ENCODE measurements around the gene FIG4.
"Not testable (repeated sequence)": the region's sequence is repeated elsewhere in the genome, so short reads cannot be mapped to it uniquely, and the experiment has no call there.

Gene FIG4

DNA sequence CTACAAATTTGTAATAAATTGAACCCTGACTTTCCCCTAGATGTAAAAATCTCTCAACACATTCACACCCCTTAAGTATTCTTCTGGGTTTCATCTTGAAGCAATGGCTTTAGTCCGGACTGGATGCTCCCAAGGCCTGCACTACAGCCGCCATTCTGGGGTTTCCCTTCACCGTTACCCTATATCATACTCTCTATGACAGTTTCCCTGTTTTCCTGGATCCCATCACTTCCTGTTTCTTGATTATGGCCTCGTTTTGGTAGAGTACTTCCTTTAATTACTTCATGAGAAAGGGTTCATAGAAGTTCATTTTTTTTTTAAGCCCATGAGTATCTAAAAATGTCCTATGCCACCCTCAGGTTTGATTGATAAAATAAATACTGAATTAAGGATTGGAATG is 11.7 kb downstream of the FIG4 start:
- no peak for DNase-seq (ENCODE audit: low read depth in 2 of 2)

DNA sequence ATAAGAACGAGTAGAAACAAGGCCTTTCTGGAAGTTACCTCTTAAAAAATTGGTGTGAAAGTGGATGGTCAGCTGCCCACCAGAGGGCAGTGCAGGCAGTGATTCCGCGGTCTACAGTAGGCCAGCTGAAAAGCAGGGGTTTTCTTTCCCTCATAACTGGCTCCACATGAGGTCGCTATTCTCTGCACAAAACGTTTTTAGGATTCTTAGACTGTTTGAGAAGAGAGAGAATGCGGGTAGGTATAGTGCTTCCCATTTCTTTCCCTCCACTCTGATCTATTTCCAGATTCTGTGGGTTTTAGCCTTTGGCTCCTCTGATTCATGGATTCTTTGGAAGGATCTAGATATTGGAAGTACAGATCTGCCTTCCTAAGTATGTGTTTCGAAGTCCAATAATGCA is 14.2 kb downstream of the FIG4 start:
- peak; percentile 60 to 62 for DNase-seq (ENCODE audit: low read depth in 2 of 2)

DNA sequence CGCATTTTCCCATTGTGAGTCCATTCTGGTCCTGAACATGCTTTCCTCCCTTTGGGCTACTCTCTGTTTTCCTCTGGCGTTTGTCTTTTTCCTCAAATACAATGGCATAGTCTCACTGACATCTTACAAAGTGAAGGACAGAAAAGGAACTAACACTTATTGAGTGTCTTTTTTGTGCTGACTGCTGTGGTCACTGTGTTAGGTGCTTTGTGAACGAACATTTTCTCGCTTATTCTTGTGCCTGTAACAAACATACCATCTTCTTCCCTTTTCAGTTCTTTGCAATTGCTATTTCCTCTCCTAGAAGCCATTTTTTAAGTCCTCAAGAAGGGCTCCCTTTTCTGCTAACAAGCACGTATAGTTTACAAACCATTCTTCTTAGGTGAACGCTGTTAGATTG is 15.4 kb downstream of the FIG4 start:
- DNase-seq (ENCODE audit: low read depth in 2 of 2) = no peak

DNA sequence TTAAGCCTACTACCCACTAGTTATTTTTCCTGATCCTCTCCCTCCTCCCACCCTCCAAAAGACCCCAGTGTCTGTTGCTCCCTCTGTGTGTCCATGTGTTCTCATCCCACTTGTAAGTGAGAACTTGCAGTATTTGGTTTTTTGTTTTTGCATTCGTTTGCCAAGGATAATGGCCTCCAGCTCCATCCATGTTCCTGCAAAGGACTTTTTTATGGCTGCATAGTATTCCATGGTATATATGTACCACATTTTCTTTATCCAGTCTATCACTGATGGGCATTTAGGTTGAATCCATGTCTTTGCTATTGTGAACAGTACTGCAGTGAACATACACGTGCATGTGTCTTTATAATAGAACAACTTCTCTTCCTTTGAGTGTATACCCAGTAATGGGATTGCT is 17.0 kb downstream of the FIG4 start:
- DNase-seq (ENCODE audit: low read depth in 2 of 2) = not testable (repeated sequence)

DNA sequence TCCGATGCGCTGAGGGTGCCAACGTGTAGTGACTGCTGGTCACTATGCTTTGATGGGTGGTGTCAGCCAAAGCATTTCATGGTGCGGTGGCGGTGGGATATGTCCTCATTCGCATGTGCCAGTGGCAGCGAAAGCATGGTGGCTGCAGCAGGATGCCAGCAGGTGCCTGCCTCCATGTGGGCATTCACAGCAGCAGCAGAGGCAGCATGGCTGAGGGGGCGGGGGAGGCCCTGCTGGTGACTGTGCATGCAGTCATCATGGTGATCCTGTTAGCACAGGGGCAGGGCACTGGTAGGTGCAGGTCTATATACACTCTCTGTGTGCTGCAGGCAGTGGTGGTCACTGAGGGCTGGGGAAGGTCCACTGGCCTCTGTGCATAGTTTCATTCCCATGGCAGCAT is 22.0 kb downstream of the FIG4 start:
- no peak for DNase-seq (ENCODE audit: low read depth in 2 of 2)

DNA sequence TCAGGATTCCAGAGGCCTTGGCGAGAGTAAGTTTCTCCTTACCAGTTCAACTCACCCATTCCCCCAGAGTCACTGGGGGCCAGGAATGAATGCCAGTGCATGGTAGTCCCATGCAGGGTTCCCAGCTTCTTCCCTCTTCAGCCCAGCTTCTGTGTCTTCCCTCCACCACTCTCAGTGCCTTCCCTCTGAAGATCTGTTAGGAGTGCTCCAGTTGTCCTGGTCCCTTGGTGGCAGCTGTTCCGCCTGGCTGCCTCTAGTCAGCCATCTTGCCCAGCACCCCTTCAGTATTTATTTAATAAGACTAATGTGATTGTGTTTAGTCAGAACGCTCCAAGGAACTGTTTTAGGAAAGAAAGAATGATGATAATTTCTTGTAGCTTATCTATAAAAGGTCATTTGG is 23.1 kb downstream of the FIG4 start:
- DNase-seq (ENCODE audit: low read depth in 2 of 2) = no peak

DNA sequence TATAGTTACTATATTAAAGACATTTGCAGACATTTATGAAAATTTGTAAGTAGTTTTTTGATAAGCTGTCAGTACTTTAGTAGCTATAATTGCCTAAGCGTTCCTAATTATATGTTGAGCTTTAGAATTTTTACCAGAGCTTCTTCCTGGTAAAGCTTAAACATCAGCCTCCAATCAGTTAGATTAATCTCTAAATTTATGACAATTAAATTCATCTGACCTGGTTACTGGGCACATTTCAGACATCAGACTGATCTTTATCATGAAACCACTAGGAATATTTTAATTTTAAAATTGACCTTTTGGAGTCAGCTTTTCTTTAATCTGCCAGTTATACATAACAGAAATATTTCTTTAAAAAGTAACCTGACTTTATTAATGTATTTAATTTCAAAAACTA is 23.5 kb downstream of the FIG4 start:
- DNase-seq (ENCODE audit: low read depth in 2 of 2) = no peak

DNA sequence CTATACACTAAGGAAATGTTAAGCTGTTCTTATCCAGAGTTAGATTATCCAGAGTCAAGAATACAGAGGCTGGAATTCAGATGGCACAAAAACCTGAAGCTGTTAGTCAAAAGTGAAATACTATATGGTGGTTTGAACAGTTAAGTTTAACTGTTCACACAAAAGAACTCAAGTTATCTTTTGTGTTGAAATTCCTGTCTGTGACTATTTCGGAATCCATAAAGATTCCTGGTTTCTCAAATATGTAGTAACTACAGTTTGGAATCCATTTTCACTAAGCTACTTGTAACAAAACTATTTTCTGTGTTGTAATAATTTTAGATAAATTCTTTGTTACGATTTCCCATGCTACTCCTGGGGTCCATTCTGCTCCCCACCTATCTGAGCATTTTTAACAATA is 24.5 kb downstream of the FIG4 start:
- DNase-seq (ENCODE audit: low read depth in 2 of 2) = no peak

DNA sequence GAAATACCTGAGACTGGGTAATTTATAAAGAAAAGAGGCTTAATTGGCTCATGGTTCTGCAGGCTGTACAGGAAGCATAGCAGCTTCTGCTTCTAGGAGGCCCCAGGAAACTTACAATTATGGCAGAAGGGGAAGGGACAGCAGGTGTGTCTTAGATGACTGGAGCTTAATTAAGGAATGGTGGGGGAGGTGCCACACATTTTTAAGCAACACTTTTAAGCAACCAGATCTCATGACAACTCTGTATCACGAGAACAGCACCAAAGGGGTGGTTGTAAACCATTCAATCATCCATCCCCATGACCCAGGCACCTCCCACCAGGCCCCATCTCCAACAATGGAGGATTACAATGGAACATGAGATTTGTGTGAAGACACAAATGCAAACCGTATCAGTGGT is 26.9 kb downstream of the FIG4 start:
- DNase-seq (ENCODE audit: low read depth in 2 of 2) = no peak

DNA sequence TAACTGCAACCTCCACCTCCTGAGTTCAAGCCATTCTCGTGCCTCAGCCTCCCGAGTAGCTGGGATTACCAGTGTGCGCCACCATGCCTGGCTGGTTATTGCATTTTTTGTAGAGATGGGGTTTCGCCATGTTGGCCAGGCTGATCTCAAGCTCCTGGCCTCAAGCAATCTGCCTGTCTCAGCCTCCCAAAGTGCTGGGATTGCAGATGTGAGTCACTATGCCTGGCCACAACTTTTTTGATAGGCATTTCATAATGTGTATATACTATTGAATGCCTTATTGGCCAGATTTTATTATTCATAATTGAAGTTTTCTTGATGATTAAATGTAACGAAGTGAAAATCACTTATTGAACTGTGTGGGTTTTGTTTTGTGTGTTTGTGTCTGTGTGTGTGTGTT is 27.9 kb downstream of the FIG4 start:
- DNase-seq (ENCODE audit: low read depth in 2 of 2) = no peak

DNA sequence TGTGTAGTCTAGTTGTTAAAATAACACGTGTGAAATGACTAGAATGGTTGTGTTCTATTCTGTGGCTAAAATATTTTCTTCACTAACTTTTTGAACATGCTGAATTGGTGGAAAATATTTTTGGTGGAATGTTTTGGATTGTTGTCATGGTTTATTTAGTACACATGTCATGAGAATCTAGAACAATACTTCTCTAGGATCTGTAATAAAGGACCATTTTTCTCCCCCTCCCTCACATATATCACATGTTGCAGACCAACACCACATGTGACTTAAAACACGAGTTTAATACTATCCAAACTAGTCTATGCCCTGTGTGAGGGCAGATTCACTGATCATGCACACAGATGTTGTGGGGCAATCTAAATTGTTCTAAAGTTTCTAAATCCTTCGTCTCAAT is 29.2 kb downstream of the FIG4 start:
- DNase-seq (ENCODE audit: low read depth in 2 of 2) = no peak

DNA sequence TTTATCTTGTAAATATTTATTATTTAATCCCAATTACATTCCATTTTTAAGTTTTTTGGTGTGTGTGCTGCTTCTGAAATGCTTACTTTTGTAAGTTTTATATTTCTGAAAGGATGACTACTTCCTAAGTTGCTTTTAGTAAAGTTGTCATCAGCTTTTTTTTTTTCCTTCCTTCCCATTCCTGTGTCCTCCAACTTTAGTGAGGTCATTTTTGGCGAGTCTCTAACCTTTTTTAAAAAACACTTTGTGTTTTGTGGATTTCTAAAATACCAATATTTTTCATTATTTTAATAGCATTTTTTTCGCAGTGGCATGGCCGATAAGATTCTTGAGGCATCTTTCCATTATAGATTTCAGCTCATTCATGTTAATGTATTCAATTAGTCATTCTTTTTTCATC is 30.9 kb downstream of the FIG4 start:
- DNase-seq (ENCODE audit: low read depth in 2 of 2) = no peak

DNA sequence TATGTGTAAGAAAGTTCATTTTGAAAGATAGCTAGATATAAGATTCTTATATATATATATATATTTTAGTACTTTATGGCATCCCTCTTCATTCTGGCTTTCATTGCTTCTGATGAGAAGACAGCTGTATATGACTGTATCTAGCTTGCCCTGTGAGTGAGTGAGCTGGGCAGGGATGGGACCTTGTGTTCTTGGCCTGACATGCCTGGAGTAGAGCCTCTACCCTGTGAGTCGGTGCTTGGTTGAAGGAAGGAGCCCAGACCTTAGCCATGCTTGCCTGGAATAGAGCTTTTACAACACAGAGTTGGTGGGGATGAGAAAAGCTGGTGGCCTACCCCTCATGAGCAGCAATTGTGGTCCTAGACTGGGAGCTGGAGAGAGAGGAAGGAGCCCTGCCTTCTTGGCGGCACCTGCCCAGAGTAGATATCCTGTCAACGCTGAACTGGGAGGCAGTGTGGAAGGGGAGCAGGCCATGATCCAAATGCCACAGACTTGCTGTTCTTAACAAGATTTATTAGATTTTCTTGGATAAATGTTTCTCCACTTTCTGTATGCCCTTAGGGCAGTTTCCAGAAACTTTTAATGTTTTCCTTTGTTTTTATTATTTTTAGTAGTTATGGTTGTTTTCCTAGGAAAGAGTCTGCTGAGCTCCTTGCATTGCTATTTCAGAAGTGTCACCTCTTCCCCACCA is 31.6 kb downstream of the FIG4 start:
- no peak for DNase-seq (ENCODE audit: low read depth in 2 of 2)

DNA sequence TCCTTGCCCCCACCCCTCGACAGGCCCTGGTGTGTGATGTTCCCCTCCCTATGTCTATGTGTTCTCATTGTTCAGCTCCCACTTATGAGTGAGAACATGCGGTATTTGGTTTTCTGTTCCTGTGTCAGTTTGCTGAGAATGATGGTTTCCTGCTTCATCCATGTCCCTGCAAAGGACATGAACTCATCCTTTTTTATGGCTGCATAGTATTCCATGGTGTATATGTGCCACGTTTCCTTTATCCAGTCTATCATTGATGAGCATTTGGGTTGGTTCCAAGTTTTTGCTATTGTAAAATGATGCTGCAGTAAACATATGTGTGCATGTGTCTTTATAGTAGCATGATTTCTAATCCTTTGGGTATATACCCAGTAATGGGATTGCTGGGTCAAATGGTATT is 34.2 kb downstream of the FIG4 start:
- not testable (repeated sequence) for DNase-seq (ENCODE audit: low read depth in 2 of 2)

DNA sequence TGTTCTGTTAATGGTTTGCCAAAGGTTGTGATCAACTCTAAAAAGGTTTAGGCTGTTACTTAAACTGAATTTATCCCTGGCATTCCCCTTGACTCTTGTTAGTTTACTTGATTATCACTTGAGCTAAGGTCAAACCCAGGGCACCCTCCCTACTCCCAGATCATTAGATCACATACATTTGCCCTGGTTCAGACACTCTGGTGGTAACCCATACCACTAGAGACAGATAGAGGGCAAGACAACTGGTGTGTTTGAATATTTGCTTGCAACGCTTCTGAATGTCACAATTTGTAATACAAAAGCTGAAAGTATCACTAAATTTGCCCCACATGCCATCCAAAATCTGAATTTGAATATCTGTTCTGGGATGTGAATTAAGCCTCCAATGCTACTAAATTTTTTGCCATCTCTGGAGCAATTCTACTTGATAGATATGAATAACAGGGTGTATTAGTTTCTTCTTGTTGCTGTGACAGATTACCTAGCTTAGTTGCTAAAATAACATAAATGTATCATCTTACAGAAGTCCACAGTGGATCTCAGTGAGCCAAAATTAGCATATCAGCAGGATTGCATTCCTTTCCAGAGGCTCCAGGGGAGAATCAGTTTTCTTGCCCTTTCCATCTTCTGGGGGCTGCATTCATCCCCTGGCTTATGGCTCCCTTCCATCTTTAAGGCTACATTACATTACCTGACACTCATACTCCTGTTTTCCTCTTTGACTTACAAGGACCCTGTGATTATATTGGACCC is 45.4 kb downstream of the FIG4 start:
- no peak for DNase-seq (ENCODE audit: low read depth in 2 of 2)

DNA sequence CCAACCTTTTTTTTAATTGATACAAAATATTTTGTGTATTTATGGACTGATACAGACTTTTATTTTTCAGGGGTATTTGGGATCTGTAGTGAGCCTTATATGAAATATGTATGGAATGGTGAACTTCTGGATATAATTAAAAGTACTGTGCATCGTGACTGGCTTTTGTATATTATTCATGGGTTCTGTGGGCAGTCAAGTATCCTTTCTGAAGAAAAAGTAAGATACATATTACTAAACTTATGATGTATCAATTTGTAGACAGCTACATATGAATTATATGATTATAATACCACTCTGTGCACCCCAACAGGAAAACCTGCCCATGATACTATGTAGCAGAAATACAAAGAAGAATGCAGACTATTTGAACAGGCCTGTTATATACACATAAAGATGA is 47.2 kb downstream of the FIG4 start:
- no peak for DNase-seq (ENCODE audit: low read depth in 2 of 2)

DNA sequence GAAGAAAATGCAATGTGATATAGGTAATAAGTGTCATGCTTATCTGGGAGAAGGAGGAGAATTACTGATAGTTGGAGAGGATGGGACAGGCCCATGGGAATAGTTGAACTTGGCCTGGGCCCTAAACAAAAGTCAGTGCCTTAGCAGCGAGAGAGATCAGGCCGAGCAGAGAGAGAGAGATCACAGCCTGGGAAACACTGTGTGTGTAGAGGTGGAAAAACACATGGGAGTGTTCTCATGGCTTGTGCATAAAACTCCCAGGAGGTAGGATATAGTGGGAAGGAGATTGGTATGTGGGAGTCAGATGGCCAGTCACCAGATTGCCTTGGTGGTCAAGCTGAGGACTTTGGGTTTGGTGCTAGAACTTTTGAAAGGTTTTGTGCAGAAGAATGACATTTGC is 47.6 kb downstream of the FIG4 start:
- DNase-seq (ENCODE audit: low read depth in 2 of 2) = no peak

DNA sequence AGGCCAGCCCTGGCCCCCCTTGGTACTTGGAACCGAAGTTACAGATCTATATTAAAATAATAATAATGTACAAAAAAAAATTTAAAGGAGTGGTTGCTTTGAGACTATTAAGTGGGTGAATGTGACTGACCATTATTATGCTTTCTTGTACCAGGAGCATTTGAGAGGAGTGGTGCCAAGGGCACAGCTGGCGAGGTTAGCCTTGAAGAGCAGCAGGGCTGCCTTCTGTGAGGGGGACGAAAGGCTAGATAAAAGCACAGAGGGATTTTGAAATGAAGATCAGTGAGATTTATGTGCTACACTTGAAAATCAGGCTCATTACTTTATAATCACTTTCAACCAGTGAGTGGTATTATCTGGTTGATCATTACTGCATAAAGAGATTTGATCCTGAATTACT is 48.6 kb downstream of the FIG4 start:
- DNase-seq (ENCODE audit: low read depth in 2 of 2) = no peak

DNA sequence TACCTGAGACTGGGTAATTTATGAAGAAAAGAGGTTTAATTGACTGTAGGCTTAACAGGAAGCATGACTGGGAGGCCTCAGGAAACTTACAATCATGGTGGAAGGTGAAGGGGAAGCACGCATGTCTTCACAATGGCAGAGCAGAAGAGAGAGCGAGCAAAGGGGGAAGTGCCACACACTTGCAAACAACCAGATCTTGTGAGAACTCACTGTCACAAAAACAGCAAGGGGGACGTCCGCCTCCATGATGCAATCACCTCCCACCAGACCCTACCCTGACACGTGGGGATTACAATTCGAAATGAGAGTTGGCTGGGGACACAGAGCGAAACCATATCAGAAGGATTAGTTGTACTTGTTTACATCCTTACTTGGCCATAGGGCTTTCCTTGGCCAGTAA is 49.7 kb downstream of the FIG4 start:
- DNase-seq (ENCODE audit: low read depth in 2 of 2) = no peak

DNA sequence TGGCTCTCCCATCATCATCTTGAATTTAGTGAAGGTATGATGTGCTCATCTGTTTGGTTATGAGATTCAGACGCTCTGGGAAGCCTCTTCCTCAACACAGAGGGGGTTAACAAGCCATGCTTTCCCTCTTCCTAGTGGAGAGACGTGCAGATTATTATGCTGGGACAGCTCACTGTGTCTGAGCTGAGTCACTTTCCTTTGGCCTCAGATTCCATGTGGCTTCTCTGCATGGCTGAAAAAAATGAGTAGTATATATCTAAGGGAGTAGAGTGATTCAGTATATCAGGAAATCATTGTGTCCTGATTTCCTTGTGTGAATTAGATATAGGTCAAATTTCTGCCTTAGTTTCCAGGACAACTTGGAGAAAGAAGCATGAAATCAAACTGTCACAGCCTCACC is 52.6 kb downstream of the FIG4 start:
- DNase-seq (ENCODE audit: low read depth in 2 of 2) = no peak

DNA sequence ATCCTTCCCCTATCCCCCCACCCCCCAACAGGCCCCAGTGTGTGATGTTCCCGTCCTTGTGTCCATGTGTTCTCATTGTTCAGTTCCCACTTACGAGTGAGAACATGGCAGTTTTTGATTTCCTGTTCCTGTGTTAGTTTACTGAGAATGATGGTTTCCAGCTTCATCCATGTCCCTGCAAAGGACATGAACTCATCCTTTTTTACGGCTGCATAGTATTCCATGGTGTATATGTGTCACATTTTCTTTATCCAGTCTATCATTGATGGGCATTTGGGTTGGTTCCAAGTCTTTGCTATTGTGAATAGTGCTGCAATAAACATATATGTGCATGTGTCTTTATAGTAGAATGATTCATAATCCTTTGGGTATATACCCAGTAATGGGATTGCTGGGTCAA is 53.7 kb downstream of the FIG4 start:
- DNase-seq (ENCODE audit: low read depth in 2 of 2) = not testable (repeated sequence)

DNA sequence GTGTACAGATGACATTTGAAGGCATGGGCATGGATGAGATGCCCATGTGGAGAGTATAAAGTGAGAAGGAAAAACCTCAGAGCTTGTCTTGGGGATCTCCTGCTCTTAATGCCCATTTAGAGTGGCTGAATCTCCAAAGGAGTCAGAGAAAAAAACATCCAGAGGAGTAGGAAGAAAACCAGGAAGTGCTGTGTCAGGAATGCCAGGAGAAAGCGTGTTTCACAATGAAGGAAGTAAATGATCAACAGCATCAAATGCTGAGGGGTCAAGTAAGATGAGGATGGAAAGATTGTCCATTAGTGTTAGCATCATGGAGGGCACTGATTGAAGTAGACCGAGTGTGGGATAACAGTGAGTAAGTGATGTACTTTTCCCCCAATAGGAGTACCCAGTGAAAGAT is 56.1 kb downstream of the FIG4 start:
- DNase-seq (ENCODE audit: low read depth in 2 of 2) = no peak

DNA sequence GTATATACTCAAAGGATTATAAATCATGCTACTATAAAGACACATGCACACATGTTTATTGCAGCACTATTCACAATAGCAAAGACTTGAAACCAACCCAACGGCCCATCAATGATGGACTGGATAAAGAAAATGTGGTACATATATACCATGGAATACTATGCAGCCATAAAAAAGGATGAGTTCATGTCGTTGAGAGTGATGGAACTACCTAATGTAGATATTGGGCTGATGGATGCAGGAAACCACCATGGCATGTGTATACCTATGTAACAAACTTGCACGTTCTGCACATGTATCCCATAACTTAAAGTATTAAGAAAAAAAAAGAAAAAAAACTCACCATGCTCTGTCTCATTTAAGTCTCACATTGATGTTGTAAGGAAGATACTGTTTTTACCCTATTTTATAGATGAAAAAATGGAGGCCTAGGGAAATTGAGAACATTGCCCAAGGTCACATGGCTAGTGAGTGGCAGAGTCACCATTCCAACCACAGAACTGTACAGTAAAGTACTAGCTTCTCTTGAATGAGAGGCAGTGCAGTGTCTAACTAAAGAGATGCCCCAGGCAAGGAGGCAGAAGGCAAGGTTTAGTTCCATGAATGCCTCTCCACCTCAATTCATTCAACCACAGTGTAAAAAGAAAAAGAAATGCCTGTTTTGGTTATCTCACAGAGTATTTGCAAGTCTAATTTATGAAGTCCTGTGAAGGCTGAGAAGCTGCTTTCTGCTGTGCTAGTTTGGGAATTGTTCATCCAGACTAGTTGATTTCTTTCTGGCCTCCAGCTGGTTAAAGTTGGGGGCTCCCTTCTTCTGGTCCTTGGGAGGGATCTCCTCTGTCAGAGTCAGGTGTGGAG is 68.2 kb downstream of the FIG4 start:
- no peak for DNase-seq (ENCODE audit: low read depth in 2 of 2)
